Measurements from ENCODE around the gene FGG.

DNA sequence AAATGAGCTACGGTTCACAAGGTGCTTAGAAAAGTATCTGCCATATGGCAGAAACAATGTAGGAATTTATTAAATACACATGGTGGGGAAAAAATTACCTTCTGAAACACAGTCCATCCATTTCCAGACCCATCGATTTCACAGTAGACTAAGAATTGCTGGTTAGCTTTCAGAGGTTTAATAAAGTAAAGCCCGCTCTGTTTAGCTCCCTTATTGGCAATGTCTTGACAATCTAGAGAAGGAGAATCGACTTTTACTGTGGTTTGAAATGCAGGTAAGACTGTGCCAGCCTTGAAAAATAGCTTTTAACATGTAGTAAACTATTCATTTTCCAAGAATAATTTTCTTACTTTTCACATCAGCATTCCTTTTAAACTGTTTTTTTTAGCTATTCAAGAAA, 2.9 kb downstream of the FGG start:
- TF ChIP-seq CTCF (IDR thresholded peaks at IDR 0.05) (no peak), POLR2A (IDR thresholded peaks at IDR 0.05) (no peak)

All from testis (tissue), 2 donors.